Measurements from ENCODE around the gene MED6. TPM values are rescaled to one million over a fixed set of nuclear protein-coding genes. Genes with fewer than 3 reads are reported as not detected.

Gene MED6
- total and polyA plus RNA-seq, 2 experiments from 2014 or later: 49.2 to 49.6 TPM

GRCh38 chr14:70573050-70573449 lies 27.4 kb downstream of the MED6 start:
- no peak overlapping the region for H3K27ac Mint-ChIP-seq
- no peak for DNase-seq (ENCODE audit: low spot score)
- no peak overlapping the region for H3K4me2 ChIP-seq
- peaks cover 13% of the 10 kb centered on the region for H3K4me1 Mint-ChIP-seq
- ATAC-seq: no peak
- H3K79me2 ChIP-seq (replicated peaks; ENCODE audit: insufficient read depth): peaks cover 17% of the 10 kb centered on the region; the same call in 1 of the 2 replicates
- H3F3A ChIP-seq (replicated peaks; ENCODE audit: low read depth): no peaks in the 10 kb centered on the region
- H3K9me2 ChIP-seq (ENCODE audit: insufficient read depth): no peaks in the 10 kb centered on the region
- no peak overlapping the region for H3K27ac ChIP-seq (ENCODE audit: low read depth)
- H3K36me3 ChIP-seq (ENCODE audit: insufficient read depth): no peaks in the 10 kb centered on the region
- H3K27me3 ChIP-seq (ENCODE audit: insufficient read depth): no peaks in the 10 kb centered on the region
- H4K20me1 ChIP-seq (replicated peaks; ENCODE audit: insufficient read depth): no peaks in the 10 kb centered on the region; the same call in 1 of the 2 replicates
- H3K4me3 ChIP-seq: no peak overlapping the region
- no peaks in the 10 kb centered on the region for H3K27me3 Mint-ChIP-seq (ENCODE audit: insufficient read depth, low read depth, poor library complexity)
- H3K4me1 ChIP-seq (ENCODE audit: insufficient read depth): peaks cover 16% of the 10 kb centered on the region
- H3K4me3 Mint-ChIP-seq: no peak overlapping the region
- H3K9me3 Mint-ChIP-seq: no peaks in the 10 kb centered on the region; the same call in 2 of the 3 replicates
- no peak overlapping the region for H2AFZ ChIP-seq
- H3K36me3 Mint-ChIP-seq (ENCODE audit: low read depth): peaks cover 7% of the 10 kb centered on the region; the same call in 1 of the 3 replicates
- TF ChIP-seq NANOG (IDR thresholded peaks at IDR 0.05; ENCODE audit: borderline replicate concordance) (no peak), POLR2AphosphoS5 (IDR thresholded peaks at IDR 0.05; ENCODE audit: low read depth) (no peak), STAT1 (IDR thresholded peaks at IDR 0.05; ENCODE audit: unreplicated experiment) (no peak), CTCF (conservative IDR thresholded peaks at IDR 0.05; ENCODE audit: low read depth in 2 of 2) (no peak), REST (IDR thresholded peaks at IDR 0.05; ENCODE audit: unreplicated experiment) (no peak), CREB1 (CRISPR knock-in tag; IDR thresholded peaks at IDR 0.05; ENCODE audit: low read depth) (no peak), ZNF114 (CRISPR knock-in tag; IDR thresholded peaks at IDR 0.05) (no peak), JUNB (IDR thresholded peaks at IDR 0.05; ENCODE audit: unreplicated experiment) (no peak), EZH2phosphoT487 (IDR thresholded peaks at IDR 0.05; ENCODE audit: unreplicated experiment) (no peak), ZNF462 (CRISPR knock-in tag; IDR thresholded peaks at IDR 0.05) (no peak), EZH2 (IDR thresholded peaks at IDR 0.05; ENCODE audit: low read depth, unreplicated experiment) (no peak), ZNF331 (CRISPR knock-in tag; IDR thresholded peaks at IDR 0.05; ENCODE audit: low read depth) (no peak), ETS1 (IDR thresholded peaks at IDR 0.05) (no peak)

All from GM23338 (cell line).